ENCODE data around the gene MTFR1L. TPM values are rescaled to one million over a fixed set of nuclear protein-coding genes. Genes with fewer than 3 reads are reported as not detected.

MTFR1L gene
- total RNA-seq, 2 experiments from 2014 or later, result 25.5 to 28.0 TPM

GRCh38 chr1:25798666-25799351 lies 20.9 kb upstream of the MTFR1L start:
- CTCF ChIA-PET, result interaction anchor here (0.6 to 1.9 kb wide), 7 partner anchors 12 to 190 kb away, joined by 3 to 10 read pairs (median 3); no protein-coding TSS in a partner anchor
- Mint-ChIP-seq H3K9me3 (no peaks in the 10 kb centered on the region), H3K36me3 (ENCODE audit: low read depth) (peaks cover 4% of the 10 kb centered on the region), H3K27me3 (no peaks in the 10 kb centered on the region), H3K27ac (peak overlapping the region; percentile 89), H3K4me3 (peak overlapping the region; percentile 85), H3K4me1 (ENCODE audit: low read depth) (peaks cover 76% of the 10 kb centered on the region)
- Histone ChIP-seq H3K4me1 (ENCODE audit: insufficient read depth, low read length) (peaks cover 75% of the 10 kb centered on the region), H3K36me3 (ENCODE audit: insufficient read depth, low read length) (no peaks in the 10 kb centered on the region), H3K27me3 (ENCODE audit: control insufficient read depth in 1 of 2, insufficient read depth in 2 of 2, low read length in 2 of 2) (no peaks in the 10 kb centered on the region), H3K27ac (ENCODE audit: low read depth in 1 of 2, low read length in 2 of 2) (peak overlapping the region in 1 of 2 donors; percentile 30), H3K9me3 (ENCODE audit: control insufficient read depth in 1 of 2, insufficient read depth in 1 of 2, low read length in 2 of 2) (no peaks in the 10 kb centered on the region), H3K4me3 (ENCODE audit: low read length) (no peak overlapping the region)
- no peak for TF ChIP-seq CTCF (IDR thresholded peaks at IDR 0.05)
- DNase-seq (no peak), ATAC-seq (ENCODE audit: poor library complexity) (no peak)
- POLR2A ChIA-PET, result interaction anchor here (0.6 to 6.5 kb wide), 9 partner anchors 14 to 190 kb away, joined by 3 to 44 read pairs (median 4); partner anchors contain the start of genes MAN1C1 and MTFR1L
- intact Hi-C loops (cut with DNase I, micrococcal nuclease), result loop anchor here (2.0 to 5.0 kb wide), 3 partner anchors 24 to 257 kb away; partner anchors contain the start of gene LDLRAP1 (in 1 of the 2)

- Histone ChIP-seq H3K9me3 (ENCODE audit: control insufficient read depth in 1 of 2, insufficient read depth in 1 of 2, low read length in 2 of 2) (no peaks in the 10 kb centered on the region), H3K36me3 (ENCODE audit: insufficient read depth, low read length) (no peaks in the 10 kb centered on the region), H3K27ac (ENCODE audit: low read depth in 1 of 2, low read length in 2 of 2) (peak overlapping the region; percentile 18 to 33), H3K27me3 (ENCODE audit: control insufficient read depth in 1 of 2, insufficient read depth in 2 of 2, low read length in 2 of 2) (no peaks in the 10 kb centered on the region), H3K4me1 (ENCODE audit: insufficient read depth, low read length) (peaks cover 69% of the 10 kb centered on the region), H3K4me3 (ENCODE audit: low read length) (peak overlapping the region; percentile 60)
- peak overlapping the region; percentile 85 for H3K4me3 Mint-ChIP-seq
- ATAC-seq (ENCODE audit: poor library complexity) (no peak), DNase-seq (no peak)
- intact Hi-C loops (cut with DNase I, micrococcal nuclease), result loop anchor here (2.0 to 5.0 kb wide), 3 partner anchors 25 to 257 kb away; partner anchors contain the start of gene LDLRAP1 (in 1 of the 2)
- peaks cover 4% of the 10 kb centered on the region for H3K36me3 Mint-ChIP-seq (ENCODE audit: low read depth)
- TF ChIP-seq CTCF (IDR thresholded peaks at IDR 0.05), result no peak
- ChIA-PET CTCF (interaction anchor here (1.4 kb wide), 1 partner anchor 97 kb away, joined by 3 read pairs; no protein-coding TSS in a partner anchor), POLR2A (interaction anchor here (0.6 to 6.5 kb wide), 6 partner anchors 15 to 181 kb away, joined by 3 to 44 read pairs (median 6); partner anchors contain the start of gene MTFR1L)
- peak overlapping the region; percentile 89 for H3K27ac Mint-ChIP-seq
- no peaks in the 10 kb centered on the region for H3K27me3 Mint-ChIP-seq
- H3K4me1 Mint-ChIP-seq (ENCODE audit: low read depth), result peaks cover 78% of the 10 kb centered on the region
- H3K9me3 Mint-ChIP-seq, result no peaks in the 10 kb centered on the region
Observed at GRCh38 chr1:25799352-25799934, 20.3 kb upstream of the MTFR1L start.

- H3K36me3 ChIP-seq (ENCODE audit: insufficient read depth, low read length), result peaks cover 1% of the 10 kb centered on the region
- H3K4me1 ChIP-seq (ENCODE audit: insufficient read depth, low read length), result peaks cover 69% of the 10 kb centered on the region
- no peaks in the 10 kb centered on the region for H3K27me3 ChIP-seq (ENCODE audit: control insufficient read depth in 1 of 2, insufficient read depth in 2 of 2, low read length in 2 of 2)
- Mint-ChIP-seq H3K36me3 (ENCODE audit: low read depth) (peaks cover 11% of the 10 kb centered on the region), H3K27ac (peak within 1 kb of the TSS; percentile 89), H3K4me1 (ENCODE audit: low read depth) (peaks cover 80% of the 10 kb centered on the region), H3K9me3 (no peaks in the 10 kb centered on the region), H3K27me3 (no peaks in the 10 kb centered on the region), H3K4me3 (peak within 1 kb of the TSS; percentile 85)
- TF ChIP-seq CTCF (IDR thresholded peaks at IDR 0.05), result no peak
- no peaks in the 10 kb centered on the region for H3K9me3 ChIP-seq (ENCODE audit: control insufficient read depth in 1 of 2, insufficient read depth in 1 of 2, low read length in 2 of 2)
- ChIA-PET CTCF (interaction anchor here (1.8 kb wide), 1 partner anchor 95 kb away, joined by 4 read pairs; no protein-coding TSS in a partner anchor), POLR2A (interaction anchor here (0.6 to 6.5 kb wide), 7 partner anchors 15 to 228 kb away, joined by 3 to 44 read pairs (median 4); partner anchors contain the start of gene MTFR1L)
- DNase-seq, result peak in 6 of 14 experiments; percentile 26 to 69 (median 52)
- peak; percentile 16 for ATAC-seq (ENCODE audit: poor library complexity)
- H3K27ac ChIP-seq (ENCODE audit: low read depth in 1 of 2, low read length in 2 of 2), result peak within 1 kb of the TSS; percentile 18 to 33
- intact Hi-C loops (cut with DNase I, micrococcal nuclease), result loop anchor here (2.0 to 5.0 kb wide), 3 partner anchors 25 to 258 kb away; partner anchors contain the start of gene LDLRAP1 (in 1 of the 2)
- H3K4me3 ChIP-seq (ENCODE audit: low read length), result peak within 1 kb of the TSS; percentile 60
Observed at GRCh38 chr1:25799935-25800702, 19.6 kb upstream of the MTFR1L start, which contains the start of gene SELENON. Gene SELENON, plus strand, starts transcription at chr1:25800193. Its CDS starts 38 bp downstream, at chr1:25800231.

Measured in CD4-positive, alpha-beta T cell (primary cell).